OCI-LY1 (cell line): ENCODE measurements around the gene FREM2.

Experiments
- CTCF ChIP-seq: fragments of 200-600 bp; sonication (generic), shearing (Covaris generic); IDR thresholded peaks from 2 replicates; pipeline ENCODE4 v1.5.1; 2017; ENCODE audit warnings: mild to moderate bottlenecking, antibody characterized with exemption, low read length, moderate library complexity, mixed read lengths
- EZH2 ChIP-seq: fragments of 200-600 bp; sonication (generic), shearing (Covaris generic); IDR thresholded peaks from 2 replicates; pipeline ENCODE4 v1.8.0; 2017; ENCODE audit warnings: borderline replicate concordance, mixed run types, mild to moderate bottlenecking, antibody characterized with exemption, low read length, moderate library complexity, mixed read lengths

GRCh38 chr13:38879786-38880185 lies 192.9 kb downstream of the FREM2 start:
- TF ChIP-seq CTCF (no peak), EZH2 (no peak)
